ENCODE results near the gene CCDC187.

The CCDC187 gene

GRCh38 chr9:136207616-136208015 is 96.3 kb downstream of the CCDC187 start:
- DNase-seq (ENCODE audit: low read depth), result no peak
- no peak overlapping the region for H3K4me3 ChIP-seq (ENCODE audit: low read depth, low read length)

GRCh38 chr9:136206602-136207275 is 97.2 kb downstream of the CCDC187 start:
- no peak for TF ChIP-seq CTCF (IDR thresholded peaks at IDR 0.05; ENCODE audit: insufficient read depth, low read depth, low read length, missing control alignments)
- no peak overlapping the region for H3K4me3 ChIP-seq (ENCODE audit: low read depth, low read length)
- no peak for DNase-seq (ENCODE audit: low read depth)

More at GRCh38 chr9:136207616-136208015, 96.3 kb downstream of the CCDC187 start:
- TF ChIP-seq CTCF (IDR thresholded peaks at IDR 0.05; ENCODE audit: insufficient read depth, low read depth, low read length, missing control alignments), result no peak

DNA sequence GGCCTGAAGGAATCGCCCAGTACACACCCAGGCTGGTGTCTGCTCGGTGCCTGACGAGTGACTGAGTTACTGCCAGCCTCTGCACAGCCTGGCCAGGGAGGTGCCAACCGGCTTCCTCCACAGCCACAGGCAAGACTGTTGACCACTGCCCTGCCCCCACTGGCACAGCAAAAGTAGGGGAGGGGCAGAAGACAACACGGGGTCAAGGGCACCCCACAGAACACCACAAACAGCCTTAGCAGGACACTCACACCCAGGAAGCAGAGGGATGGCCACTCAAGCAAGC is 98.2 kb downstream of the CCDC187 start:
- TF ChIP-seq CTCF (IDR thresholded peaks at IDR 0.05; ENCODE audit: insufficient read depth, low read depth, low read length, missing control alignments), result no peak
- no peak for DNase-seq (ENCODE audit: low read depth)
- H3K4me3 ChIP-seq (ENCODE audit: low read depth, low read length), result no peak overlapping the region

GRCh38 chr9:136204838-136205706 is 98.8 kb downstream of the CCDC187 start, which contains the start of gene LHX3:
Gene LHX3, minus strand, starts transcription at chr9:136205128. Its CDS starts 116 bp downstream, at chr9:136205012.
- no peak for DNase-seq (ENCODE audit: low read depth)
- H3K4me3 ChIP-seq (ENCODE audit: low read depth, low read length), result no peak within 1 kb of the TSS

GRCh38 chr9:136204145-136204805 is 99.6 kb downstream of the CCDC187 start:
- H3K4me3 ChIP-seq (ENCODE audit: low read depth, low read length), result no peak overlapping the region
- TF ChIP-seq CTCF (IDR thresholded peaks at IDR 0.05; ENCODE audit: insufficient read depth, low read depth, low read length, missing control alignments), result no peak
- DNase-seq (ENCODE audit: low read depth), result no peak

More at GRCh38 chr9:136204838-136205706, 98.8 kb downstream of the CCDC187 start, which contains the start of gene LHX3:
- TF ChIP-seq CTCF (IDR thresholded peaks at IDR 0.05; ENCODE audit: insufficient read depth, low read depth, low read length, missing control alignments), result no peak

DNA sequence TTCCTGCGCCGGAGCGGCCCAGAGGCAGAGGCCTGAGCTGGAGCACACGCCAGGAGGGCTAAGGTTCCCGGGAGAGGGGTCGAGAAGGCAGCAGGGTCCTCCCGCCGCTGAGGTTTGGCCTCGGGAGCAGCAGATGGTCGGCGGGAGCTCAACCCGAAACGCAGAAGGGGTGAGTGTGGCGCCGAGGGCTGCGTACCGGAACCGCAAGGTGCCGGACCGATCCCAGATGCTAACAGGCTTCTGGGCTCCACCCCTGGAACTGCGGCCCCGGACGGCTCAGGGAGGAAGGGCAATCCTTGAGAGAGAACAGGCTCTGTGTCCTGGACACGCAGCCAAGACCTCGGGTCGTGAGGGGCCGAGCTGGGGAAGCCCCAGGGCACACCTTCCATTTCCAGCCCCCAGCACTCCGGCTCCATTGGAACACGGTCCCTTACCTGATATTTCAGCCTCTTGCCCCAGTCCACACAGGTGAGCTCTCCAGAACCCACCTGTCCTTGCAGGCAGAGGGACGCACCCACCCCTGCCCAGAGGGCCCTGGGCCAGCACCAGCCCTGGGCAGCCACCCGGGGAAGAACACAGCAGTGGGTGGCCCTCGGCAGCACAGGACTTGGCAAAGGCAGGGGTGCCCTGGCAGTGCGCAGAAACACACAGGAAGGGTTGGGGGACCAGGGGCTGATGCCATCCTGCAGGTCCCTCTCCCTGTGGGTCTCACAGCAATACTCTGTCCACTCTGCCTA is 100.3 kb downstream of the CCDC187 start:
- H3K4me3 ChIP-seq (ENCODE audit: low read depth, low read length), result no peak overlapping the region
- TF ChIP-seq CTCF (IDR thresholded peaks at IDR 0.05; ENCODE audit: insufficient read depth, low read depth, low read length, missing control alignments), result no peak
- DNase-seq (ENCODE audit: low read depth), result no peak
